Colon (tissue), 2 donors: ENCODE data around the gene IFI30.
A peak's percentile ranks its signal among the peaks of the same experiment; 100 is the strongest.

Experiments
- FAIRE-seq: peaks from 2 replicates; lab custom pipeline; 2012; peaks lifted over from hg19 to GRCh38; lab: Jason Lieb, UNC
- donor health status: control.
- donor health status: control.

The IFI30 gene

DNA sequence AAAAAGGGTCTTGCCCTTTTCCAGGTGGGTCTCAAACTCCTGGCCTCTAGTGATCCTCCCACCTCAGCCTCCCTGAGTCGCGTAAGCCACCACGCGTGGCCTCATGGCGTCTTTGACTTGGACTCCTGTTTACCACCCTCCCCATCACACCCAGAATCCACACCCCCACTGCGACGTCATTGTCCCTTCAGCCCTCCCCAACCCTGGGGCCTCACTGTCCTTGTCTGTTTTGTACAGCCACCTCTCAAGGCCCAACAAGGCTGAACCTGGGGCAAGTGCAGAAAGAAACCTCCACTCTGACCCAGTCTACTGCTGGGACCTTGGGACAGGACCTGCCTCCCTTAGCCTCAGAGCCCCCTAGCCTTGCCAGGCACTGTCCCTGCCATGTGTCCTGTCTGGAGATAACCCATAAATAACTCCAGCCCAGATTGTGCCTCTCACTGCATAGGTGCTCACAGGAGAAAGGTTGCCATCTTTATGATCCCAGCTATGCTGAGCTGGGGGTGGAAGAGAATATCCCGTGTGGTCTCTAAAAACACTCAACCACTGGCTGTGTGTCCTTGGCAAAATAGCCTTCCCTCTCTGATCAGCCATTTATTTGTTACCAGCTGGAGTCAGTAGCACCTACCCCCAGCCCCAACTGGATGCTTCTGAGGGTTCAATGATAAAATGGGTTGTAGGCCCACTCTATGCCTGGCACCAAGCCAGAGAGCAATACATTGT is 1.8 kb upstream of the IFI30 start:
- no peak for FAIRE-seq

DNA sequence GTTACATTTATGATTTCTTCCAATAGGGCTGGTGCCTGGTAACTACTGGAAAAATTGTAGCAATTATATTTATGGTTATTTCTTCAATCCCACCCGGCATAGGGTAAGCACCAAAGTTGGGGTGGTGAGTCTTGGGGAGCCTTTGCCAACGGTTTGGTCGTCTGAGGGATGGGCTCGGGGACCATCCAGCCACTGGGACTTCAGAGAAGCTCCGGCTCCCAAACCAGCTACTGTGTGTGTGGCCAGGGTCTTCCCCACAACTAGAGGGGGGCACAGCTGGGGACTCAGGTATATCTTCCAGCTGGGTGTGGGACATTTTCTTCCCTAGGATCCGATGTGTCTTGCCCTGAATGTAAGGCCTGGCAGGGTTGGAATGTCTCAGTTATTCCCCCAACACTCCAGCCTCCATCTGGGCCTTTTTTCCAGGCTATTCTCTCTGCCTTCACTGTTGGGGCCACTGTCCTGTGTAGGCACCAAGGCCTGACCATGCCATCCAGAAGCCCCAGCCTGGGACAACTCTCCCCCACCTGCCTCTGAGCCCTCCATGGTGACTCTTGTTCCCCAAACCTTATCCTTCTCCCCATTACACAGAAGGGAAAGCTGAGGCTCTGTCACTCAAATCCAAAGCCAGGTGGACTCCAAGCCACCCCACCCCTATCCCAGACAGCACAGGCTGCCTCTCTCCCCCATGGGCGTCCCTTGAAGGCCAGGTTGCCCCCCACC is 1.1 kb upstream of the IFI30 start:
- FAIRE-seq = no peak

DNA sequence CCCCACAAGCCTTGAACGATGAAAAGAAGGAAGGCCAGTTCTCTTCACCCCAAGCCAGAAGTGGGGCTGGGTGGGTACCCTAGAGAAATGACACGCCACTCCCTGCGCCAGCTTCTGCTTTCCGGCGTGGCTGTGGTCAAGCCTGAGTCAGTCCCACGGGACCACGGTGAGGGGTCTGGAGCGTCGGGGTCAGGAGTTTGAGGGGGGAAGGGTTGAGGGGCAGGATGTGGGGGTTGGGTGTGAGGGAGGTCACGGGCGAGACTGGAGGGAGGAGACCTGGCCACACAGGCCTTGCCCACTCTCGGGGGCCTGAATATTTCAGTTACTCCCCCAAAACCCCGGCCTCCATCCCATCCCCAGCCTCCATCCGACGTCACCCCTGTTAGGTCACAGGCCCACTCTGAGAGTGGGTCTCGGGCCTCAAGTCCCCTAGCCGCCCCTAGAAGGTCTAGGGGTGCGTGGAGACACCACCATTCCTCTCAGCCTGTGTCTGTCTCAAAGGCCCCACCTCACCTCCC is 500 bp upstream of the IFI30 start:
- FAIRE-seq = no peak

DNA sequence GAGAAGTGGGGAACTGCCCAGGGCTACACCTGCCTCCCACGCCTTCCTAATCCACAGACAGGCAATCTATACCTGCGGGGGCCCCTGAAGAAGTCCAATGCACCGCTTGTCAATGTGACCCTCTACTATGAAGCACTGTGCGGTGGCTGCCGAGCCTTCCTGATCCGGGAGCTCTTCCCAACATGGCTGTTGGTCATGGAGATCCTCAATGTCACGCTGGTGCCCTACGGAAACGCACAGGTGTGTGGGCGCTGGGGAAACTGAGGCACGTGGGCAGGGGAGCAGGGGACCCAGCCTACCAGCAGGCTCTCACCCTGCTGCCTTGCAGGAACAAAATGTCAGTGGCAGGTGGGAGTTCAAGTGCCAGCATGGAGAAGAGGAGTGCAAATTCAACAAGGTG is 1.4 kb downstream of the IFI30 start:
- no peak for FAIRE-seq

DNA sequence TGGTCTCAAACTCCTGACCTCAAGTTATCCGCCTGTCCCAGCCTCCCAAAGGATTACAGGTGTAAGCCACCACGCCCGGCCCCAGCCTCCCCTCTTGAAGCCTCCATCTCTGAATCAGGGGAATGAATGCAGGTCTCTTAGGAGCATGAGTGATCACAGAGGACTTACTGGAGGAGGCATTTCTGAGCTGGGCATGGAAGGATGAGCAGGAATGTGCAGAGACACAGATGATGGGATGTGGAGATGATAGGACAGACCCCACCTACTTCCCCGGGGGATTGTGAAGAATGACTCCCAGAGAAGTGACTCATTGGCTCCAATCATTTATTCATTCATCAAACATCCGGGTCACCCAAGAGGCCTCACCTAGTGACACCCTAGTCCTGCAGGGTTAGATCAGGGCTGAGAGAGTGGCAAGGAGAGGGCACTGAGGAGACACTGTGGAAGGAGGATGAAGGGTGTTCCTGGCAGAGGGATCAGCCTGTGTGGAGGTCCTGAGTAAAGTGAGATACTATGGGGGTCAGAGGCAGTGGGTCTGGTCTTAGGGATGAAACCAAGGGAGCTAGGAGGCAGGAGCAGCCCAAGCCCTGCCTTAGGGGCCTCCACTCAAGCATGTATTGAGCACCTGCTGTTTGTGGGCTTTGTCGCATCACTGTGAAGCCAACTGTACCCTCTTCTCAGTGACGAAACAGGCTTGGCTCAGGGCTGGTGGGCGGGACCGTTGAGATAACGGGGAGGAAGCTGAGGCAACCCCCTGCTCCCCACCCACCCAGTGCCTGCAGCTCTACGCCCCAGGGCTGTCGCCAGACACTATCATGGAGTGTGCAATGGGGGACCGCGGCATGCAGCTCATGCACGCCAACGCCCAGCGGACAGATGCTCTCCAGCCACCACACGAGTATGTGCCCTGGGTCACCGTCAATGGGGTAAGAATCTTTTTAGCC is 3.0 kb downstream of the IFI30 start:
- FAIRE-seq = no peak

DNA sequence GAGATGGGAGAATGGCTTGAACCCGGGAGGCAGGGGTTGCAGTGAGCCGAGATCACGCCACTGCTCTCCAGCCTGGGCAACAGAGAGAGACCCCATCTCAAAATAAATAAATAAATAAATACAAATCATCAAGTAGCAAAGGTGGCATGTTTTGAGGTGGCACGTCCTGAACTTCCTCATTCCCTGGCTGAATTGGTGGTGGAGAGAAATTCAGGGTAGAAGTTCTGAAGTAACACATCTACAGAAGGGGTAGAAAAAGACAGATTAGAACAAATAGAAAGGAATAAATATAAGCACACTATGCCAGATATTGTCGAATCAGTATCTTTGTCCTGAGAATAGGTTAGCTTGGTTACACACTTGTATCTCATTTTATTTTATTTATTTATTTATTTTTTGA is 6.3 kb downstream of the IFI30 start:
- no peak for FAIRE-seq

DNA sequence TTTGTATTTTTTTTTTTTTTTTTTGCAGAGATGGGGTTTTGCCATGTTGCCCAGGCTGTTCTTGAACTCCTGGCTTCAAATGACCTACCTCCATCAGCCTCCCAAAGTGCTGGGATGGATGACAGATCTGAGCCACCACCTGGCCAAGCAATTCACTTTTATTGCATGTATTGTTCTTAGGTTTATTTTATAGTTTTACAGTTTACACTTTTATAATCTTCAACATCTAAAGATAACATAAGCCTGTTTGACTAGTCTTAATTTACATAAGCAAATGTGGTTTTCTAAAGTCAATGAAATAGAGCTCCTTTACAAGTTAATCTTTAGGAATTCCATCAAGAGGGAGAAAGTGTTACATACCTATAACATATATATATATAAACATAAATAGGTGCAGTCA is 9.9 kb downstream of the IFI30 start:
- FAIRE-seq = no peak

DNA sequence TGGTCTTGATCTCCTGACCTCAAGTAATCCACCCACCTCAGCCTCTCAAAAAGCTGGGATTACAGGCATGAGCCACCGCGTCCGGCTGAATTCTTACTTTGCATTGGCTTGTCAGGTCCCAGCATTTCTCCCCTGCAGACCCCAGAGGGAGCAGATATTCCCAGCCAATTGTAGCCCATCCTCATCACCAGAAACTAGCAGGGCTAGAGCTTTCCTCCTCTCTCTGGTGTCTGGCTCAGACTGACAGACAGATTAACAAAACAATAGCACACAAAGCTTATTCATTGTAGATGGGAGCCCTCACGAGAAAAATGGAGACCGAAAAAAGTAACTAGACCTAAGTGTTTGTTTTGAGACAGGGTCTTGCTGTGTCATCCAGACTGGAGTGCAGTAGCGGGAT is 11.9 kb downstream of the IFI30 start:
- no peak for FAIRE-seq

DNA sequence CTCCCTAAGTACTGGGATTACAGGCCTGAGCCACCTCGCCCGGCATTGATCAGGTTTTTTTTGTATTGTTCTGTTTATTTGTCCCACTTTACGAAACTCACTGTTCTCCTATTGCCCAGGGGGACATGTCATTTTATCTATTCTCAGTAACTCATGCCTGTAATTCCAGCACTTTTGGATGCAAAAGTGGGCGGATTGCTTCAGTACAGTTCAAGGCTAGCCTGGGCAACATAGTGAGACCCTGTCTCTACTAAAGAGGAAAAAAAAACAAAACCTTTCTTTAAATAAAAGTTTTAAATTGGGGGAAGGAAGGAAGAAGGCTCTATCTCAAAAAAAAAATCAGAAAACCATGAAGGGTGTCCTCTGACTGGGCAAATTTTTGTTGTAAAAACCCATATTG is 16.7 kb downstream of the IFI30 start:
- FAIRE-seq = no peak

DNA sequence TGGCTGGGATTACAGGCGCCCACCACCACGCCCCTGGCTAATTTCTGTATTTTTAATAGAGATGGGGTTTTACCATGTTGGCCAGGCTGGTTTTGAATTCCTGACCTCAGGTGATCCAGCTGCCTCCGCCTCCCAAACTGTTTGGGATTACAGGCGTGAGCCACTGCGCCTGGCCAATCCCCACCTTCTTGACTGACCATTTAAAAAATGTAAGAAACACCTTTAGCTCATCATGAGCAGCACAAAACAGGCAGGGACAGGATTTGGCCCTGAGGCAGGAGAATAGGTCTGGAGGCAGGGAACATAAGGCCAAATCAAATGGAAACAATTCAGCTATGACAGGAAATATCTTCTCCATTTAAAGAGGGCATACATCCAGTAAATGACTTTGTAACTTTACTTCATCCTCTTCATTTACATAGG is 18.0 kb downstream of the IFI30 start:
- FAIRE-seq = no peak

DNA sequence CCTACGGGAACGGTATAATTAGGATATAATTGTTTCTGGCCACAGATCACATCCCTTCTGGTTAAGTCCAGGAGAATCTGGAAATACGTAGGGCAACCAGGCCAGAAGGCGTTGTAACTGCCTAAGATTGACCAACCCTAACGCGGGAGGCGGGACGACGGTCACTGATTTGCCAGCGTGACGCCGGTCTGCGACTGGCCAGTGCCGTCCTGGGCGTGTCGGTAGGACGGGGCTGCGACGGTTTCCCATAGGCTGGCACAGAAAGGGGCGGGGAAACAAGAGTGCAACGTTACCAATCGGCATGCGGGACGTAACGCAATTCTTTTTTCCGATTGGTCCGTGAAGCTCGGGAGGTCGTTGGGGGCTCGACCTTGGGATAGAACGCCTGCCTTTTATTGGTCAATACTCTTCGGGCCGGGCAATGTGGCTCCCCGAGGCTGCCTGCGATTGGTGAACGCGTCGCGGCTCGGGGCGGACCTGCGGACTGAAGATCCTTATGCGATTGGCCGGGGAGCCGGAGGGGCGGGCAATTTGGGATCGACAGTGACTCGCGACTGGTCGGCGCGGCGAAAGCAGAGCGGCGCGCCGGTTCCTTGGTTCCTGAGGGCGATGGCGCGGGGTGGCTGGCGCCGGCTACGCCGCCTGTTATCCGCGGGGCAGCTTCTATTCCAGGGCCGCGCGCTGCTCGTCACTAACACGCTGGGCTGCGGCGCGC is 19.2 kb downstream of the IFI30 start, which contains the start of gene MPV17L2:
TSS of gene MPV17L2 (plus strand) at position 546 of the 715 bp plus-strand sequence. CDS start at position 610, 64 bp downstream.
- peak; percentile 97 for FAIRE-seq

DNA sequence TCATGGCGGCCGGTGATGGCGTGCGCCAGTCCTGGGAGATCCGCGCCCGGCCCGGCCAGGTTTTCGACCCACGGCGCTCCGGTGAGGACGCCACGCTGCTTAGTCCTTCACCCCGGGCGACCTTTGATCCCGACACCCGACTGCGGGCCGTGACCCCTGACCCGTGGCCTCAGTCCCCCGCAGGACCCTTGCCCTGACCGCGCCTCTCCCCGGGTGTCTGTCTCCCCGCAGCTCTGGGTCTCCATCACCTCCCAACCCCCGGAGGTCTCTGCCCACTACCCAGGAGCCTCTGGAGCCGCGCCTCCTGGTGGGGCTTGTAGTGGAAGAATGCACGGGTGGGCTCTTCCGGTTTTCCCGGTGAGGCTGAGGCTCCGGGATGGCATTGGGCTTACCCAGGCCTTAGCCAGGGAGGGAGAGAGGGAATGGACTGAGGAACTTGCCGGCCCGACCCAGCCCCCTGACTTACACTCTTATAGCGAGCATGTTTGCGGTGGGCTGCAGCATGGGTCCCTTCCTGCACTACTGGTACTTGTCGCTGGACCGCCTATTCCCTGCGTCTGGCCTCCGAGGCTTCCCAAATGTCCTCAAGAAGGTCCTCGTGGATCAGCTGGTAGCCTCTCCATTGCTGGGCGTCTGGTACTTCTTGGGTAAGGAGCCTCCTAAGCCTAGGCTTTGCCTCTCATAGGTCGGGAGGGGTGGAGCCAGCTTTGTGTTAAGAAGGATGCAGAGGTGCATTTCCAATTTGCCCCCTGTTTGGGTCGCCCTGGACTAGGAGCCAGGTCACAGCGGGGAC is 20.0 kb downstream of the IFI30 start:
- FAIRE-seq = no peak

DNA sequence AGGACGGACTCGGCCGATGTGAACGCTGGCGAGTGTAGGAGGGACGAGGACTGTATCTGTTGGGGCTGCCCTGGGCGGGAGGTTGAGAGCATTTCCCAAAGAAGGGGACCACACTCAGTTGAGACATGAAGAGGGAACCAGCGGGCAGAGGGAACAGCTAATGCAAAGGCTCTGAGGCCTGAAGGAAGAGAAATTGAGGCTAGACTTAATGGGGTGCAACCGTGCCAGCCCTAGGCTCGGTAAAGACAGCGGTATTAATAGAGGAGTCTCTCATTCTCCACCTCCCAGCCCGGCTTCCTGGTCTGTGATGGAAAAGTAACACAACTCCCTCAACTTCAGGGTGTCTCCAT is 20.5 kb downstream of the IFI30 start:
- no peak for FAIRE-seq

DNA sequence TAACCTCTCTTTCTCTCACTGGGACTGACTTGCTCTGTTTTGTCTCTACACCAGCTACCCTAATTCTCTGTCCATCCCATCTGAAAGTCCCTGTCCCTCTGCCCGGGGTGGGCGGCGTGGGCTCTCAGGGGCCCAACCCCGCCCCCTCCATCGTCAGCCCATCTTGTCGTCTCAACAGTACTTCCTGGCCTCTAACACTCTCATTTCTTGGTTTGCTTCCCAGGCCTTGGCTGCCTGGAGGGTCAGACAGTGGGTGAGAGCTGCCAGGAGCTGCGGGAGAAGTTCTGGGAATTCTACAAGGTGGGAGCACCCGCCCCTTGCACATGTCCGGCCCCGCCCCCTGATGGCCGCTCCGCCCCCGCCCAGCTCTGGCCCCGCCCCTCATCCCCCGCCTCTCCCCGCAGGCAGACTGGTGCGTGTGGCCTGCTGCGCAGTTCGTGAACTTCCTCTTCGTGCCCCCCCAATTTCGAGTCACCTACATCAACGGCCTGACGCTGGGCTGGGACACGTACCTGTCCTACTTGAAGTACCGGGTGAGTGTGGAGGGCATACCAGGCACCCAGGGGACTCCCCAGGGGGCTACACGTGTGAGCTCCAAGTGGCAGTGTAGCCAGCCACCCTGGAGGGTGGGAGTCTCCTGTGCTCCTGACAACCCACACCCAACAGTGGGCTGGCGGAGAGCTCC is 21.1 kb downstream of the IFI30 start:
- no peak for FAIRE-seq

DNA sequence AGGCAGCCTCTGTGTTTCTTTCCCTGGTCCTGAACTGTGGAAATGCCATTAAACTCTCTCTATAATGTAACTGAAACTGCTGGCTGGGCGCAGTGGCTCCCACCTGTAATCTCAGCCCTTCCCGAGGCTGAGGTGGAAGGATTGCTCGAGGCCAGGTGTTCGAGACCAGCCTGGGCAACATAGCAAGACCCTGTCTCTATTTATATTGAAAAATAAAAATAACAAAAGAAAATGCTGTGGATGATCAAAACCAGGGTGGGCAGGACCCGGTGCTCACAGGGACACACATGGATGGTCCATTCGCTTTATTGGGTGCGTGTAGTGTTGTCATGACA is 22.9 kb downstream of the IFI30 start:
- FAIRE-seq = no peak

DNA sequence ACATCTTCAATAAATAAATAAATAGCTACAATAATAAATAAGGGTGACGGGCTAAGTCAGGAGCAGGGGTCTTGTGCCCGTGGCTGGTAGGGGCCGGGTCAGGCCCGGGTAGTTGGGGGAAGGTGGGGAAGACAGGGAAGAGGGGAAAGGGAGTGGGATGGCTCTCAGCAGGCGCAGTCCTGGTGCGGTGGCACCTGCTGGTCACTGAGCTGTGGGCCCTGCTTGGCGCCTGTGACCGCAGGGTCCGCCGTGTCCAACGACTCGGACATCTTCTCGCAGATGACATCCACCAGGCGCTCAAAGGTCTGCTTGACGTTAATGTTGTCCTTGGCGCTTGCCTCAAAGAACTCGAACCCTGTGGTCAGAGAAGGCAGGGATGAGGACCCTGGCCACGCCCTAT is 23.7 kb downstream of the IFI30 start:
- FAIRE-seq = no peak

DNA sequence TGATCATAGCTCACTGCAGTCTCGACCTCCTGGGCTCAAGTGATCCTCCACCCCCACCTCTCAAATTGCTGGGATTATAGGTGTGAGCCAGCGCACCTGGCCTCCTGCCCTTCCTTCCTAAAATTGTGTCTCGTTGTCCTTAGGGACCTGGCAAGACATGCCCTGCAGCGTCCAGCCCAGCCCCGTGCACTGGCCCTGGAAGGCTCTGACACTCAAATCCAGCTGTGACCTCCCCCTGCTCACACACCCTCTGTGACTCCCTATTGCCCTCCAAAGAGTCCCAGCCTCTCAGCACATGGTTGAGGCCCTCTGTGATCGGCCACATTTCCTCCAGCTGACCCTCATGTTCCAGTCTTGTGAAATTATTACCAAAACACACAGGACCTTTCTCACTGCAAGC is 24.3 kb downstream of the IFI30 start:
- no peak for FAIRE-seq

DNA sequence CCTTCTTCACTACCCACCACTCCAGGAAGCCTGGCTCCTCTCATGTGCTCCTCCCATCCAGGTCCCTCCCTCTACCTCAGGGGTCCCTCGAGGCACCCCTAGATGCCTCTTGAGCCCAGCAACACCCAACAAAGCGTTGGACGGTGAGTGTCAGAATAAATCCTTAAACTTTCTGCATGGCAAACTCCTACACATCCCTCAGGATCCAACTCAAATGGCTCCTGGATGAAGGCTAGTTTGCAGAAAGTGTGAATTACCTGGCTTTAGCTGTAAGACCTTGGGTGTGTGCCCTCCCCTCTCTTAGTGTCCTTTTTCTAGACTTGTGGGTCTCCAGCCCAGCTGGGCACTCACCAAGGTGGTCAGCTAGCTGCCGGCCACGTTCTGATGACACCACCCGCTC is 24.8 kb downstream of the IFI30 start:
- FAIRE-seq = no peak

DNA sequence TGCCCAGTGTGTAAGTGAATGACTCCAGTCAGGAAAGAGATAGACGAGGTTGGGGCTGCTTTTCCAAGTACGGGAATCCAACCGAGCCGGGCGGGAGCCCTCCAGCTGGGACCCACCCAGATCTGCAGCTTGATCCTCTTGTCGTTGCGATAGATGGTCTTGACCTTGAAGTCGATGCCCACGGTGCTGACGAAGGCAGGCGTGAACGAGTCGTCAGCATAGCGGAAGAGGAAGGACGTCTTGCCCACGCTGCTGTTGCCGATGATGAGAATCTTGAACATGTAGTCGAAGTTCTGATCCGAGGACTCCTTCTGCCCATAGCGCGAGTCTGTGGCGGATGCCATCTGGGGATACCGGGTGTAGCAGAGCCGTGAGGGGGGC is 28.8 kb downstream of the IFI30 start:
- FAIRE-seq = no peak

DNA sequence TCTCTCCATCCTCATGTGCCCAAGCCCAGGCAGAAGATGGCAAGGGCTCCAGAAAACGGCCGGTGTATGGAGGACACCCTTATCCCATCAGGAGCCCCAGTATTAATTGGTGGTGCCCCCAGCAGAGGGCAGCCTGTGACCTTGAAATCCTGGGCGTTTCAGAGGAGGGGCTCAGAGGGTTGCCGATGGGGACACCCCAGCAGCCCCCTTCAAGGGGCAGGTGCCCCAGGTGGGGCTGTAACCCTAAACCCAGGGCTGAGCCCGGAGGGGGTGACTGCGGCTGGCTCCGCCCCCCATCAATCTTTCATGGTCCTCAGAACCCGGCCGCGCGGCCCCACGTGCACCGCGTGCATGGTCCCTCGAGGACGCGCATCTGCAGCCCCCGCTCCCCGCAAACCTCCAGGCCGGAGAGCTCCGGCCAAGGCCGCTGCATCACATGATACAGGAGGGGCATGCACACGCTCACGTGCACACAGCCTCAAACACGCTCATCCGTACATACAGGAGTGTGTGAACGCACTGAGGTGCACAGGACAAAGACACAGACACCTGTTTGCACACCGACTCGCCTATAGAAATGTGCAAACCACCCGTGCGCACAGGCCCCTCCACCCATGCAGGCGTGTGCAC is 29.3 kb downstream of the IFI30 start:
- no peak for FAIRE-seq
